Endothelial cell of umbilical vein (primary cell): Measurements from ENCODE around the gene OTUD3. TPM values are rescaled to one million over a fixed set of nuclear protein-coding genes. Genes with fewer than 3 reads are reported as not detected.

ENCODE experiments used
- BruUV-seq: library from RNA; stranded (reverse); fragments of 400-500 nt; replicated peaks from 2 replicates; lab custom pipeline; 2021; lab: Mats Ljungman, UMichigan
- CTCF ChIA-PET: fragments of 300-600, 350-600 bp; sonication (Branson Sonifier 250); formaldehyde crosslinking; loops from one replicate; lab custom pipeline; 2021; ENCODE audit warnings: antibody characterized with exemption, inconsistent platforms; lab: Charles Lee
- POLR2A ChIA-PET: fragments of 300-600, 350-600 bp; sonication (Branson Sonifier 250); formaldehyde crosslinking; loops from one replicate; lab custom pipeline; 2021; ENCODE audit warnings: antibody characterized with exemption, inconsistent platforms; lab: Charles Lee
- DNase-seq: peaks from one replicate; pipeline ENCODE4 v3.0.0-alpha.2; 2011; ENCODE audit warnings: low read depth, low spot score
- FAIRE-seq: peaks from 2 replicates; lab custom pipeline; 2011; peaks lifted over from hg19 to GRCh38; lab: Jason Lieb, UNC
- H2AFZ ChIP-seq: 2 replicates; pipeline ENCODE4 v1.6.0; 2012; ENCODE audit warnings: low read depth, low read length, control low read depth, inconsistent platforms
- H3K27ac ChIP-seq: 2 replicates; pipeline ENCODE4 v1.5.1; 2011; ENCODE audit warnings: low read depth, mild to moderate bottlenecking, control low read depth, low read length, moderate library complexity; ENCODE audit not compliant: insufficient read depth
- H3K27me3 ChIP-seq, 2 experiments: 2 replicates each; pipeline versions ENCODE4 v1.6.0 to v1.6.1; 2011; ENCODE audit warnings: low read length in 2 of 2, mixed read lengths in 1 of 2; ENCODE audit not compliant: control insufficient read depth in 2 of 2, insufficient read depth in 2 of 2
- H3K36me3 ChIP-seq, 2 experiments: 2 replicates in 1 of 2; 3 replicates in 1 of 2; pipeline ENCODE4 v1.5.1; 2011; ENCODE audit warnings: low read length in 2 of 2, mild to moderate bottlenecking in 1 of 2, moderate library complexity in 1 of 2; ENCODE audit not compliant: control insufficient read depth in 2 of 2, insufficient read depth in 2 of 2; ENCODE audit errors: extremely low read depth in 1 of 2
- H3K4me1 ChIP-seq: 3 replicates; pipeline ENCODE4 v1.5.1; 2011; ENCODE audit warnings: mild to moderate bottlenecking, low read length; ENCODE audit not compliant: control insufficient read depth, insufficient read depth; ENCODE audit errors: extremely low read depth
- H3K4me2 ChIP-seq: 2 replicates; pipeline ENCODE4 v1.6.1; 2011; ENCODE audit warnings: low read length, control low read depth, mixed read lengths; ENCODE audit not compliant: insufficient read depth
- H3K4me3 ChIP-seq, 3 experiments: fragments of 200-600 bp in 1 of 3; sonication (generic), shearing (Covaris generic) in 1 of 3; replicated peaks in 1 of 3; 2 replicates each; pipeline ENCODE4 v1.5.1; 2011 to 2016; ENCODE audit warnings: control low read depth in 3 of 3, low read length in 3 of 3, mild to moderate bottlenecking in 2 of 3, inconsistent platforms in 1 of 3, low read depth in 1 of 3, moderate library complexity in 1 of 3; ENCODE audit not compliant: insufficient read depth in 1 of 3
- H3K79me2 ChIP-seq: 2 replicates; pipeline ENCODE4 v1.6.0; 2012; ENCODE audit warnings: low read length, inconsistent platforms; ENCODE audit not compliant: control insufficient read depth, insufficient read depth
- H3K9ac ChIP-seq: replicated peaks from 2 replicates; pipeline ENCODE3; 2011; ENCODE audit warnings: low read length, control low read depth; ENCODE audit not compliant: insufficient read depth; ENCODE audit errors: extremely low read depth
- H3K9me1 ChIP-seq: replicated peaks from 3 replicates; pipeline ENCODE4 v1.6.0; 2011; ENCODE audit warnings: mild to moderate bottlenecking, low read length; ENCODE audit not compliant: control insufficient read depth, insufficient read depth; ENCODE audit errors: extremely low read depth
- H3K9me3 ChIP-seq: replicated peaks from 2 replicates; pipeline ENCODE4 v1.5.1; 2012; ENCODE audit warnings: low read length, inconsistent platforms; ENCODE audit not compliant: control insufficient read depth, insufficient read depth
- H4K20me1 ChIP-seq: replicated peaks from 2 replicates; pipeline ENCODE3; 2011; ENCODE audit warnings: mild to moderate bottlenecking, low read length; ENCODE audit not compliant: control insufficient read depth, insufficient read depth; ENCODE audit errors: extremely low read depth
- FOS ChIP-seq: IDR thresholded peaks from 2 replicates; pipeline ENCODE4 v1.6.1; 2011; ENCODE audit warnings: mild to moderate bottlenecking, low read length, moderate library complexity, borderline replicate concordance; ENCODE audit not compliant: insufficient read depth
- MYC ChIP-seq: IDR thresholded peaks from one replicate; pipeline ENCODE4 v1.6.1; 2011; ENCODE audit warnings: mild to moderate bottlenecking, low read depth, low read length
- POLR2AphosphoS5 ChIP-seq: IDR thresholded peaks from 2 replicates; pipeline ENCODE4 v1.6.1; 2012; ENCODE audit warnings: low read depth, mild to moderate bottlenecking, control low read depth, low read length, moderate library complexity; ENCODE audit not compliant: insufficient read depth
- dilution Hi-C: fragments of 300-500 bp; cut with MboI; formaldehyde crosslinking; loops from one replicate; pipeline ENCODE4 v1.15.0; 2019; ENCODE audit warnings: low sequenced_read_pairs; ENCODE audit not compliant: extremely low pct_ligation_motif_present
- intact Hi-C: fragments of 100-400 bp; cut with micrococcal nuclease; formaldehyde crosslinking; loops from one replicate; pipeline ENCODE4 v1.10.0; 2022
- polyA plus RNA-seq, 4 experiments: library from polyadenylated mRNA; depleted of rRNA in 3 of 4; stranded (reverse) in 3 of 4; unstranded in 1 of 4; fragments of >200 nt; gene quantifications; 2 replicates each; pipeline versions ENCODE4 v1.2.1 to v1.2.3, GENCODE V29; 2011 to 2012; ENCODE audit warnings: missing spikeins in 1 of 4
- total RNA-seq: library from RNA; stranded (reverse); gene quantifications from 2 replicates; pipeline ENCODE4 v1.2.3, GENCODE V29; 2021

The OTUD3 gene
- total and polyA plus RNA-seq, 2 donors (not counting 3 experiments of a cell fraction or from before 2014, with no cell fraction given) = 3.1 to 10.6 TPM

GRCh38 chr1:19869929-19870328, 12.3 kb upstream of the OTUD3 start:
- dilution Hi-C loops (no loop called here), intact Hi-C loops (no loop called here)
- CTCF ChIA-PET = interaction anchor here (1.6 kb wide), 2 partner anchors 10 to 154 kb away, joined by 4 to 5 read pairs; no protein-coding TSS in a partner anchor
- H3K79me2 ChIP-seq = no peaks in the 10 kb centered on the region
- TF ChIP-seq MYC = no peak
- H3K9me3 ChIP-seq = no peaks in the 10 kb centered on the region
- FAIRE-seq = no peak
- BruUV-seq = no TSS peak
- H3K4me2 ChIP-seq = no peak overlapping the region
- no peak overlapping the region for H3K27ac ChIP-seq
- H2AFZ ChIP-seq = no peak overlapping the region
- H3K36me3 ChIP-seq = no peaks in the 10 kb centered on the region
- POLR2A ChIA-PET = no interaction called here
- no peak overlapping the region for H3K4me3 ChIP-seq
- H3K9ac ChIP-seq = no peak overlapping the region
- DNase-seq = no peak
- no peaks in the 10 kb centered on the region for H4K20me1 ChIP-seq
- no peaks in the 10 kb centered on the region for H3K9me1 ChIP-seq
- no peaks in the 10 kb centered on the region for H3K4me1 ChIP-seq
- peaks cover 8 to 11% of the 10 kb centered on the region in 2 experiments for H3K27me3 ChIP-seq

GRCh38 chr1:19872190-19872589, 10.0 kb upstream of the OTUD3 start:
- no peak for TF ChIP-seq POLR2AphosphoS5
- no peak for TF ChIP-seq FOS
- no peaks in the 10 kb centered on the region for H3K79me2 ChIP-seq
- no peaks in the 10 kb centered on the region for H4K20me1 ChIP-seq
- intact Hi-C loops = no loop called here
- H3K4me3 ChIP-seq = no peak overlapping the region
- no peaks in the 10 kb centered on the region for H3K9me3 ChIP-seq
- H3K9me1 ChIP-seq = no peaks in the 10 kb centered on the region
- DNase-seq (no peak), FAIRE-seq (no peak)
- CTCF ChIA-PET = interaction anchor here (1.2 to 2.8 kb wide), 2 partner anchors 10 to 111 kb away, joined by 4 to 9 read pairs; partner anchors contain the start of gene OTUD3
- BruUV-seq = no TSS peak
- POLR2A ChIA-PET = no interaction called here
- H3K4me1 ChIP-seq = no peaks in the 10 kb centered on the region
- no peak overlapping the region for H3K9ac ChIP-seq
- no peak overlapping the region for H3K4me2 ChIP-seq
- no peaks in the 10 kb centered on the region for H3K36me3 ChIP-seq
- peaks cover 6 to 7% of the 10 kb centered on the region in 2 experiments for H3K27me3 ChIP-seq
- dilution Hi-C loops = no loop called here
- H2AFZ ChIP-seq = no peak overlapping the region
- no peak overlapping the region for H3K27ac ChIP-seq
